ENCODE measurements around the gene WWTR1.

GRCh38 chr3:149470381-149470780, 187.4 kb downstream of the WWTR1 start:
- TF ChIP-seq CTCF (IDR thresholded peaks at IDR 0.05) (no peak), POLR2A (IDR thresholded peaks at IDR 0.05) (no peak)

All from uterus (tissue), 2 donors.